VCaP (cell line): ENCODE results near the gene PMEPA1.

ENCODE experiments used
- H3K27ac ChIP-seq: fragments of 450-650 bp; 2 replicates; pipeline ENCODE4 v1.5.1; 2017
- CTCF ChIP-seq: fragments of 450-650 bp; conservative IDR thresholded peaks from 2 replicates; pipeline ENCODE4 v1.5.1; 2017; ENCODE audit warnings: mild to moderate bottlenecking, moderate library complexity

The PMEPA1 gene

GRCh38 chr20:57612916-57613315, 96.9 kb downstream of the PMEPA1 start:
- TF ChIP-seq CTCF = no peak
- H3K27ac ChIP-seq = no peak overlapping the region

- TF ChIP-seq CTCF = no peak
These were observed 97.4 kb downstream of the PMEPA1 start for GRCh38 chr20:57612436-57612835.

GRCh38 chr20:57611586-57612311, 98.1 kb downstream of the PMEPA1 start:
- no peak for TF ChIP-seq CTCF
- no peak overlapping the region for H3K27ac ChIP-seq

More at GRCh38 chr20:57612436-57612835, 97.4 kb downstream of the PMEPA1 start:
- no peak overlapping the region for H3K27ac ChIP-seq

GRCh38 chr20:57610261-57610952, 99.4 kb downstream of the PMEPA1 start:
- no peak overlapping the region for H3K27ac ChIP-seq
- TF ChIP-seq CTCF = no peak

- no peak overlapping the region for H3K27ac ChIP-seq
- TF ChIP-seq CTCF = no peak; the same call in 1 of the 2 replicates
These were observed 100.0 kb downstream of the PMEPA1 start for GRCh38 chr20:57609842-57610167.

GRCh38 chr20:57609086-57609841, 100.6 kb downstream of the PMEPA1 start:
- no peak for TF ChIP-seq CTCF

GRCh38 chr20:57608516-57608915, 101.3 kb downstream of the PMEPA1 start:
- H3K27ac ChIP-seq = no peak overlapping the region
- TF ChIP-seq CTCF = no peak

More at GRCh38 chr20:57609086-57609841, 100.6 kb downstream of the PMEPA1 start:
- no peak overlapping the region for H3K27ac ChIP-seq
